Hepatocyte (in vitro differentiated cells): ENCODE measurements around the gene CCDC144A. TPM values are rescaled to one million over a fixed set of nuclear protein-coding genes. Genes with fewer than 3 reads are reported as not detected.
"Not testable (repeated sequence)": the region's sequence is repeated elsewhere in the genome, so short reads cannot be mapped to it uniquely, and the experiment has no call there.

Experiments used
- DNase-seq: peaks from one replicate; pipeline ENCODE4 v3.0.0-alpha.2; 2016; ENCODE audit warnings: low spot score
- H2AFZ ChIP-seq: fragments of 200-600 bp; sonication (generic); 2 replicates; pipeline ENCODE4 v1.6.0; 2016; ENCODE audit warnings: antibody characterized with exemption, mild to moderate bottlenecking
- H3K27ac ChIP-seq: fragments of 200-600 bp; sonication (generic); 2 replicates; pipeline ENCODE4 v1.5.1; 2016; ENCODE audit warnings: mild to moderate bottlenecking
- H3K27me3 ChIP-seq: fragments of 200-600 bp; sonication (generic); 2 replicates; pipeline ENCODE4 v1.6.1; 2016
- H3K36me3 ChIP-seq: fragments of 200-600 bp; sonication (generic); replicated peaks from 2 replicates; pipeline ENCODE4 v1.5.1; 2016; ENCODE audit warnings: low read depth; ENCODE audit not compliant: insufficient read depth
- H3K4me1 ChIP-seq: fragments of 200-600 bp; sonication (generic); 2 replicates; pipeline ENCODE4 v1.5.1; 2016; ENCODE audit warnings: mild to moderate bottlenecking, moderate library complexity; ENCODE audit not compliant: insufficient read depth
- H3K4me2 ChIP-seq: fragments of 200-600 bp; sonication (generic); 2 replicates; pipeline ENCODE4 v1.6.0; 2016
- H3K4me3 ChIP-seq: fragments of 200-600 bp; sonication (generic); 2 replicates; pipeline ENCODE4 v1.5.1; 2016; ENCODE audit warnings: mild to moderate bottlenecking
- H3K79me2 ChIP-seq: fragments of 200-600 bp; sonication (generic); 2 replicates; pipeline ENCODE4 v1.6.0; 2017; ENCODE audit warnings: mild to moderate bottlenecking
- H3K9me2 ChIP-seq: fragments of 200-600 bp; sonication (generic); replicated peaks from 2 replicates; pipeline ENCODE4 v1.6.0; 2017; ENCODE audit warnings: mild to moderate bottlenecking; ENCODE audit not compliant: insufficient read depth
- H3K9me3 ChIP-seq: fragments of 200-600 bp; sonication (generic); 2 replicates; pipeline ENCODE4 v1.5.1; 2016; ENCODE audit warnings: low read depth, mild to moderate bottlenecking
- H4K20me1 ChIP-seq: fragments of 200-600 bp; sonication (generic); 2 replicates; pipeline ENCODE4 v1.6.0; 2016; ENCODE audit warnings: mild to moderate bottlenecking; ENCODE audit not compliant: insufficient read depth, poor library complexity, severe bottlenecking
- EZH2 ChIP-seq: fragments of 200-600 bp; sonication (generic); IDR thresholded peaks from 2 replicates; pipeline ENCODE4 v1.6.1; 2016; ENCODE audit warnings: antibody characterized with exemption, mild to moderate bottlenecking, borderline replicate concordance
- EZH2phosphoT487 ChIP-seq: fragments of 200-600 bp; sonication (generic); IDR thresholded peaks from one replicate; pipeline ENCODE4 v1.6.1; 2018; ENCODE audit warnings: antibody characterized with exemption, mild to moderate bottlenecking, low read depth, moderate library complexity; ENCODE audit not compliant: unreplicated experiment, severe bottlenecking
- WGBS: methylation state at CpG from one replicate; pipeline ENCODE4 v1.1.6; 2016; ENCODE audit warnings: low lambda C conversion rate; ENCODE audit errors: missing lambda C conversion rate; 5-methylcytosine and 5-hydroxymethylcytosine counted together
- polyA plus RNA-seq: library from polyadenylated mRNA; unstranded; fragments of >200 nt; fragmentation: Nextera tagmentation; extraction: Ambion mirVana; gene quantifications from 2 replicates; pipeline ENCODE4 v1.2.1, GENCODE V29; 2016
- total RNA-seq: library from RNA; depleted of rRNA; stranded (reverse); fragments of >200 nt; gene quantifications from 2 replicates; pipeline ENCODE4 v1.2.3, GENCODE V29; 2014
- TF ChIP-seq, protein P1 (sequence below): fragments of 200-600 bp; sonication (generic); IDR thresholded peaks from 2 replicates; pipeline ENCODE4 v1.5.1; 2016; ENCODE audit warnings: antibody characterized with exemption, mild to moderate bottlenecking; ENCODE audit not compliant: poor library complexity

CCDC144A gene
- total and polyA plus RNA-seq, 2 experiments from 2014 or later: 0.47 to 0.50 TPM

DNA sequence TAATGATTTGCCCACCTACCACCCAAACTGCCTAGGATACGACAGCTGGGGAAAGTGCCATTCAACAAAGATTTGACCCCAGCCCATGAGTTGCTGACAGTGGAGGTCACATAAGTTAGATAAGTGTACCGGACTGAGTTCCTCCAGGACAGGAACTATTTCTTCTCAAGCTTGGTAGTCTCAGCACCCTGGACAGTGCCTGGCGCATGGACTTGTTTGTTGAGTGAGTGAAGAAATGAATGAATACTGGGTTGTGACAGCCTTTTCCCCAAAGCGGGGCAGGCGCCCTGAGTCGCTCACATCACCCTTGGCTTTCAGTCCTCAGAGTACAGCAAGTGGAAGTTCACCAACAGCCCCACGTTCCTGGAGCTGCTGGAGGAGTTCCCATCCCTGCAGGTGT is 122.1 kb downstream of the CCDC144A start:
- H3K4me2 ChIP-seq, H3K27ac ChIP-seq, H3K79me2 ChIP-seq, H3K27me3 ChIP-seq, H2AFZ ChIP-seq, H3K4me3 ChIP-seq, H4K20me1 ChIP-seq, H3K36me3 ChIP-seq, H3K9me2 ChIP-seq, H3K4me1 ChIP-seq, H3K9me3 ChIP-seq: not testable (repeated sequence)
- peak; percentile 71 for DNase-seq
- whole genome bisulfite sequencing: 30% methylated on average over 7 of the region's 7 CpGs

- Histone ChIP-seq H4K20me1 (no peaks in the 10 kb centered on the region), H3K4me2 (no peak overlapping the region), H3K4me3 (no peak overlapping the region), H3K27me3 (peaks cover 12% of the 10 kb centered on the region), H3K36me3 (no peaks in the 10 kb centered on the region), H3K4me1 (no peaks in the 10 kb centered on the region), H3K79me2 (no peaks in the 10 kb centered on the region), H3K27ac (no peak overlapping the region), H3K9me3 (no peaks in the 10 kb centered on the region), H3K9me2 (no peaks in the 10 kb centered on the region), H2AFZ (no peak overlapping the region)
- no peak for DNase-seq
- TF ChIP-seq EZH2 (no peak), EZH2phosphoT487 (no peak)
- TF ChIP-seq, protein P1, sequence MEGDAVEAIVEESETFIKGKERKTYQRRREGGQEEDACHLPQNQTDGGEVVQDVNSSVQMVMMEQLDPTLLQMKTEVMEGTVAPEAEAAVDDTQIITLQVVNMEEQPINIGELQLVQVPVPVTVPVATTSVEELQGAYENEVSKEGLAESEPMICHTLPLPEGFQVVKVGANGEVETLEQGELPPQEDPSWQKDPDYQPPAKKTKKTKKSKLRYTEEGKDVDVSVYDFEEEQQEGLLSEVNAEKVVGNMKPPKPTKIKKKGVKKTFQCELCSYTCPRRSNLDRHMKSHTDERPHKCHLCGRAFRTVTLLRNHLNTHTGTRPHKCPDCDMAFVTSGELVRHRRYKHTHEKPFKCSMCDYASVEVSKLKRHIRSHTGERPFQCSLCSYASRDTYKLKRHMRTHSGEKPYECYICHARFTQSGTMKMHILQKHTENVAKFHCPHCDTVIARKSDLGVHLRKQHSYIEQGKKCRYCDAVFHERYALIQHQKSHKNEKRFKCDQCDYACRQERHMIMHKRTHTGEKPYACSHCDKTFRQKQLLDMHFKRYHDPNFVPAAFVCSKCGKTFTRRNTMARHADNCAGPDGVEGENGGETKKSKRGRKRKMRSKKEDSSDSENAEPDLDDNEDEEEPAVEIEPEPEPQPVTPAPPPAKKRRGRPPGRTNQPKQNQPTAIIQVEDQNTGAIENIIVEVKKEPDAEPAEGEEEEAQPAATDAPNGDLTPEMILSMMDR: no peak
- 88% methylated on average over 7 of the region's 7 CpGs for WGBS
Observed at GRCh38 chr17:16814439-16814838, 124.4 kb downstream of the CCDC144A start.

GRCh38 chr17:16817201-16817600 is 127.2 kb downstream of the CCDC144A start:
- no peak for DNase-seq
- TF ChIP-seq, protein P1: no peak
- TF ChIP-seq EZH2: no peak
- TF ChIP-seq EZH2phosphoT487: no peak
- Histone ChIP-seq H3K79me2 (no peaks in the 10 kb centered on the region), H2AFZ (no peak overlapping the region), H3K36me3 (no peaks in the 10 kb centered on the region), H4K20me1 (no peaks in the 10 kb centered on the region), H3K27ac (no peak overlapping the region), H3K4me3 (no peak overlapping the region), H3K9me2 (no peaks in the 10 kb centered on the region), H3K4me2 (no peak overlapping the region), H3K27me3 (peaks cover 12% of the 10 kb centered on the region), H3K4me1 (no peaks in the 10 kb centered on the region), H3K9me3 (no peaks in the 10 kb centered on the region)
- 95% methylated on average over 7 of the region's 7 CpGs for WGBS

GRCh38 chr17:16817940-16818339 is 127.9 kb downstream of the CCDC144A start:
- H3K27ac ChIP-seq, H3K9me2 ChIP-seq: not testable (repeated sequence)
- WGBS: 89% methylated on average over 7 of the region's 7 CpGs

GRCh38 chr17:16818340-16818739 is 128.3 kb downstream of the CCDC144A start:
- no peak overlapping the region for H3K4me2 ChIP-seq
- DNase-seq: no peak
- TF ChIP-seq, protein P1: no peak
- TF ChIP-seq EZH2 (no peak), EZH2phosphoT487 (no peak)
- no peak overlapping the region for H3K27ac ChIP-seq
- H3K79me2 ChIP-seq: no peaks in the 10 kb centered on the region
- H3K4me3 ChIP-seq: no peak overlapping the region
- 62% methylated on average over 5 of the region's 5 CpGs for WGBS
- H3K27me3 ChIP-seq: peaks cover 12% of the 10 kb centered on the region
- no peaks in the 10 kb centered on the region for H3K4me1 ChIP-seq
- no peaks in the 10 kb centered on the region for H3K9me3 ChIP-seq
- no peak overlapping the region for H2AFZ ChIP-seq
- H3K36me3 ChIP-seq: no peaks in the 10 kb centered on the region
- no peaks in the 10 kb centered on the region for H3K9me2 ChIP-seq
- no peaks in the 10 kb centered on the region for H4K20me1 ChIP-seq

More at GRCh38 chr17:16817940-16818339, 127.9 kb downstream of the CCDC144A start:
- not testable (repeated sequence) for H3K79me2 ChIP-seq, H3K4me2 ChIP-seq, H3K4me3 ChIP-seq, H3K9me3 ChIP-seq, H4K20me1 ChIP-seq, H2AFZ ChIP-seq, H3K4me1 ChIP-seq, H3K36me3 ChIP-seq, DNase-seq
- H3K27me3 ChIP-seq: peaks cover 12% of the 10 kb centered on the region
